ENCODE measurements around the gene RSBN1L.

DNA sequence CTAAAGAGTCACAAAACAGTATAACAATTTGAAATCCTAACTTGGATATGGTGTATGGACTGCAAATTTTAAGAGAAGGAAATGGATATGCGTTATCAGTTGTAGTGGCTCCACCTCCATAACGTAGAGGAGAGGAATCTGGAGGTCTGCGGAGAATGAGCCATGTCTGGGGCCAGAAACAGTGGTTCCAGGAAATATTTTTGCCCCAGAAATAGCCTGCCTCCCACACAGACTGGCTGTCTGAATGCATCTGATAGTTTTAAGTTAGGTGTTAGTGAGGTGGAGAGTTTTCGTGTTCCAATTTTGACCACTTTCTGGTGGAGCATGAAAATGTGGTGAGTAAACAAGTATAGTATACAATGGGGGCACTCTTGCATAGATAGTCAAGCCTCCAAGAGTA lies 103.9 kb downstream of the RSBN1L start:
- TF ChIP-seq EP300 (IDR thresholded peaks at IDR 0.05; ENCODE audit: low read depth), result no peak
- TF ChIP-seq, protein P1, sequence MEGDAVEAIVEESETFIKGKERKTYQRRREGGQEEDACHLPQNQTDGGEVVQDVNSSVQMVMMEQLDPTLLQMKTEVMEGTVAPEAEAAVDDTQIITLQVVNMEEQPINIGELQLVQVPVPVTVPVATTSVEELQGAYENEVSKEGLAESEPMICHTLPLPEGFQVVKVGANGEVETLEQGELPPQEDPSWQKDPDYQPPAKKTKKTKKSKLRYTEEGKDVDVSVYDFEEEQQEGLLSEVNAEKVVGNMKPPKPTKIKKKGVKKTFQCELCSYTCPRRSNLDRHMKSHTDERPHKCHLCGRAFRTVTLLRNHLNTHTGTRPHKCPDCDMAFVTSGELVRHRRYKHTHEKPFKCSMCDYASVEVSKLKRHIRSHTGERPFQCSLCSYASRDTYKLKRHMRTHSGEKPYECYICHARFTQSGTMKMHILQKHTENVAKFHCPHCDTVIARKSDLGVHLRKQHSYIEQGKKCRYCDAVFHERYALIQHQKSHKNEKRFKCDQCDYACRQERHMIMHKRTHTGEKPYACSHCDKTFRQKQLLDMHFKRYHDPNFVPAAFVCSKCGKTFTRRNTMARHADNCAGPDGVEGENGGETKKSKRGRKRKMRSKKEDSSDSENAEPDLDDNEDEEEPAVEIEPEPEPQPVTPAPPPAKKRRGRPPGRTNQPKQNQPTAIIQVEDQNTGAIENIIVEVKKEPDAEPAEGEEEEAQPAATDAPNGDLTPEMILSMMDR (IDR thresholded peaks at IDR 0.05), result no peak
- TF ChIP-seq POLR2A (IDR thresholded peaks at IDR 0.05), result no peak

Data from transverse colon (tissue), 3 donors.